Measurements from ENCODE around the gene PEX6.

DNA sequence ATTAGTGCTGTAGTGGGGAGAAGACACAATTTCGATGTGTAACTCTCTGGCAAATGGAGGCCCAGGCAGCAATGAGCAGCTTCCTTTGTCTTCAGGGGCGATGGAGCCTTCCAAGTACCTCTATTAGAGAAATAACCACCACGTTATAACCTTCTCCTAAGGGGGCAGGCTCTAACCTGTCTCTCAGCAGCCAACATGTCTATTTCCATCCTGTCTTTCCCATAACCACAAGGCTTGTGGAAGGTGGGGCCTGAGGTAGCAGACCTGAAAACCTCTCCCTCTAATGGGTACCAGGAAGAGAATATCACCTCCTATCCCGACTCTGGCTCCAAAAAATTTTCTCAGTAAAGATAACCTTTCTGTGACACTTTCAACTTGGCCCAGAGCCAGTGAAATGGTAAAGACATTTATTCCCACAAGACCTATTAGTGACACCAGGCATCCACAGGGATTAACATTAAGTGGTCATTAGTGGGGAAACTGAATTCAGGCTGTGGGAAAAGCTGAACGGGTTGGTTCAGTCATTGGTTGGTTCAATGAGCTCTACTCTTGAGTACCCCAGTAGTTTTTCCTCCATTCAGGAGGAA is 4.0 kb downstream of the PEX6 start:
- TF ChIP-seq, protein P1, sequence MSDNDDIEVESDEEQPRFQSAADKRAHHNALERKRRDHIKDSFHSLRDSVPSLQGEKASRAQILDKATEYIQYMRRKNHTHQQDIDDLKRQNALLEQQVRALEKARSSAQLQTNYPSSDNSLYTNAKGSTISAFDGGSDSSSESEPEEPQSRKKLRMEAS (IDR thresholded peaks at IDR 0.05; ENCODE audit: low read depth, low read length) = no peak
- TF ChIP-seq, protein P2, sequence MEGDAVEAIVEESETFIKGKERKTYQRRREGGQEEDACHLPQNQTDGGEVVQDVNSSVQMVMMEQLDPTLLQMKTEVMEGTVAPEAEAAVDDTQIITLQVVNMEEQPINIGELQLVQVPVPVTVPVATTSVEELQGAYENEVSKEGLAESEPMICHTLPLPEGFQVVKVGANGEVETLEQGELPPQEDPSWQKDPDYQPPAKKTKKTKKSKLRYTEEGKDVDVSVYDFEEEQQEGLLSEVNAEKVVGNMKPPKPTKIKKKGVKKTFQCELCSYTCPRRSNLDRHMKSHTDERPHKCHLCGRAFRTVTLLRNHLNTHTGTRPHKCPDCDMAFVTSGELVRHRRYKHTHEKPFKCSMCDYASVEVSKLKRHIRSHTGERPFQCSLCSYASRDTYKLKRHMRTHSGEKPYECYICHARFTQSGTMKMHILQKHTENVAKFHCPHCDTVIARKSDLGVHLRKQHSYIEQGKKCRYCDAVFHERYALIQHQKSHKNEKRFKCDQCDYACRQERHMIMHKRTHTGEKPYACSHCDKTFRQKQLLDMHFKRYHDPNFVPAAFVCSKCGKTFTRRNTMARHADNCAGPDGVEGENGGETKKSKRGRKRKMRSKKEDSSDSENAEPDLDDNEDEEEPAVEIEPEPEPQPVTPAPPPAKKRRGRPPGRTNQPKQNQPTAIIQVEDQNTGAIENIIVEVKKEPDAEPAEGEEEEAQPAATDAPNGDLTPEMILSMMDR (IDR thresholded peaks at IDR 0.05; ENCODE audit: low read depth, low read length) = no peak
- TF ChIP-seq POLR2A (IDR thresholded peaks at IDR 0.05; ENCODE audit: extremely low read depth, insufficient read length) (no peak), MYC (IDR thresholded peaks at IDR 0.05; ENCODE audit: low read depth, low read length) (no peak)

All from NB4 (cell line).